ENCODE measurements around the gene UBTD1.

UBTD1 gene

GRCh38 chr10:97462309-97462708 is 36.4 kb upstream of the UBTD1 start:
- TF ChIP-seq REST (IDR thresholded peaks at IDR 0.05; ENCODE audit: low read depth) (no peak), EGR1 (IDR thresholded peaks at IDR 0.05) (no peak), FOXM1 (IDR thresholded peaks at IDR 0.05; ENCODE audit: borderline replicate concordance, low read depth) (no peak), CEBPB (IDR thresholded peaks at IDR 0.05) (no peak), USF1 (IDR thresholded peaks at IDR 0.05) (no peak), MAX (IDR thresholded peaks at IDR 0.05) (no peak), TEAD4 (IDR thresholded peaks at IDR 0.05) (no peak), NFIC (IDR thresholded peaks at IDR 0.05) (no peak), EP300 (IDR thresholded peaks at IDR 0.05; ENCODE audit: borderline replicate concordance) (no peak), TAF1 (IDR thresholded peaks at IDR 0.05; ENCODE audit: low read depth) (no peak), TCF12 (IDR thresholded peaks at IDR 0.05; ENCODE audit: low read depth) (no peak), RAD21 (IDR thresholded peaks at IDR 0.05; ENCODE audit: low read depth) (no peak), YY1 (IDR thresholded peaks at IDR 0.05; ENCODE audit: low read depth) (no peak), ZBTB7A (IDR thresholded peaks at IDR 0.05; ENCODE audit: low read depth) (no peak), CREB1 (IDR thresholded peaks at IDR 0.05; ENCODE audit: low read depth) (no peak)

DNA sequence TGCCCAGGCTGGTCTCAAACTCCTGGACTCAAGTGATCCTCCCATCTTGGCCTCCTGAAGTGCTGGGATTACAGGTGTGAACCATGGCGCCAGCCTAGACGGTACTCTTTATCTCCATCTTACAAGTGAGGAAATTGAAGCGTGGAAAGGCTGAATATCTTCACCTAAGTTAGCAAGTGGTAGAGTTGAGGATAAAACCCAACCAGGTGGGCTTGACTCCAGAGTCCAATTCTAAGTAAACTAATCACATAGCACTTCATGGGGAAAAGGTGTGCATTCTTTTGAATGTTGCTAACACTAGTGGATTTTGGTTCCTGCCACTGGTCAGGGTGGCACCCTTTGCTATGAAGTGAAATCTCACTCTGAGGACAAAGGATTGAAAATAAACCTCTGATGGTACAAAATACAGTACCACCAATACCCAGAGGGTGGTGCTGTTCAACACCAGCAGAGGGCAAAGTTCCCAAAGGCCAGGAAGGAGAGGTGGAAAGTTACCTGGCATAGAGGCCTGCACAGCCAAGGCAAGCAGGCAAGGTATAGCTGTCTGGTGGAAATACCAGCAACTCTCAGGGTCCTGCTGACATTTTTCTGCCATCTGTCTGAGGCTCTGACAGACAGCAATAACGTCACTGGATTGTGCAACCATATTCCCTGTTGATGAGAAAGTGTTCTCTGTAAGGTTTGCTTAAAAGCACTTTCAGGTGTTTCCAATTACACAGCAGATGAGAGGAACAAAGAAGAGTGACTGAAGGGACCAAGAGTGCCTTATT is 35.2 kb upstream of the UBTD1 start:
- TF ChIP-seq NFIC (IDR thresholded peaks at IDR 0.05) (no peak), CEBPB (IDR thresholded peaks at IDR 0.05) (peak; percentile 78), REST (IDR thresholded peaks at IDR 0.05; ENCODE audit: low read depth) (no peak), TCF12 (IDR thresholded peaks at IDR 0.05; ENCODE audit: low read depth) (no peak), YY1 (IDR thresholded peaks at IDR 0.05; ENCODE audit: low read depth) (no peak), ZBTB7A (IDR thresholded peaks at IDR 0.05; ENCODE audit: low read depth) (no peak), EP300 (IDR thresholded peaks at IDR 0.05; ENCODE audit: borderline replicate concordance) (no peak; the same call in 1 of the 2 replicates), TEAD4 (IDR thresholded peaks at IDR 0.05) (no peak), RAD21 (IDR thresholded peaks at IDR 0.05; ENCODE audit: low read depth) (peak; percentile 95)

GRCh38 chr10:97464226-97464625 is 34.5 kb upstream of the UBTD1 start:
- TF ChIP-seq YY1 (IDR thresholded peaks at IDR 0.05; ENCODE audit: low read depth) (no peak), CEBPB (IDR thresholded peaks at IDR 0.05) (no peak), MAX (IDR thresholded peaks at IDR 0.05) (no peak), EGR1 (IDR thresholded peaks at IDR 0.05) (no peak)

DNA sequence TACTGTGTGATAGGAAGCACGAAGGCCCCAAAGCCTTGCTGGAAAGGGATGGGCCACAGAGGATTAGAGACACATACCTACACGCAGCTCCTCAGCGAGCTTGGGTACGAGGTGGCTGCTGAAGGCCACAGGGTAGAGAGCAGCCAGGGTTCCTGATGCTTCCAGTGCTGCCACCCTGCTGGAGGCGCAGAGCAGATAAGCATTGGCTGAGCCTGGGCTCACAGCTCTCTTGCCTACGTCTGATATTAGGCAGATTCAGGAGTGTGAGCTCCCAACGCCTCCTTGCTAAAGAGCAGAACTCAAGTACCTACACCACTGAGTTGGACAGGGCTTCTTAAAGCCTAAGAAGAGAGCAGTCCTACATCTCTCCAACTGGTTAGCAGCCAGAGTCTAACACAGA is 32.7 kb upstream of the UBTD1 start:
- TF ChIP-seq RAD21 (IDR thresholded peaks at IDR 0.05; ENCODE audit: low read depth) (no peak), USF1 (IDR thresholded peaks at IDR 0.05) (no peak), FOXM1 (IDR thresholded peaks at IDR 0.05; ENCODE audit: borderline replicate concordance, low read depth) (no peak), EGR1 (IDR thresholded peaks at IDR 0.05) (no peak), EP300 (IDR thresholded peaks at IDR 0.05; ENCODE audit: borderline replicate concordance) (no peak), ZBTB7A (IDR thresholded peaks at IDR 0.05; ENCODE audit: low read depth) (no peak), CREB1 (IDR thresholded peaks at IDR 0.05; ENCODE audit: low read depth) (no peak), CEBPB (IDR thresholded peaks at IDR 0.05) (no peak), YY1 (IDR thresholded peaks at IDR 0.05; ENCODE audit: low read depth) (no peak), MAX (IDR thresholded peaks at IDR 0.05) (no peak), TAF1 (IDR thresholded peaks at IDR 0.05; ENCODE audit: low read depth) (no peak), NFIC (IDR thresholded peaks at IDR 0.05) (no peak), TCF12 (IDR thresholded peaks at IDR 0.05; ENCODE audit: low read depth) (no peak), TEAD4 (IDR thresholded peaks at IDR 0.05) (no peak), REST (IDR thresholded peaks at IDR 0.05; ENCODE audit: low read depth) (no peak)
